WTC11 (cell line): Measurements from ENCODE around the gene ACO2. TPM values are rescaled to one million over a fixed set of nuclear protein-coding genes. Genes with fewer than 3 reads are reported as not detected.

Source experiments
- ATAC-seq: fragments of 200-7000 bp; cut with Tn5 transposase; 2 replicates; pipeline ENCODE4 v1.10.0; 2021; ENCODE audit warnings: mild to moderate bottlenecking, moderate library complexity
- CTCF ChIA-PET: fragments of 300-600 bp; sonication (Branson Sonifier 250); formaldehyde crosslinking; loops from one replicate; lab custom pipeline; 2021; ENCODE audit warnings: antibody characterized with exemption; lab: Charles Lee
- POLR2A ChIA-PET: fragments of 350-600 bp; sonication (Branson Sonifier 250); formaldehyde crosslinking; loops from one replicate; lab custom pipeline; 2021; ENCODE audit warnings: antibody characterized with exemption; lab: Charles Lee
- DNase-seq: peaks from one replicate; pipeline ENCODE4 v3.0.0; 2021; ENCODE audit warnings: low spot score
- H3K27ac Mint-ChIP-seq: 2 replicates; pipeline ENCODE4 v1.8.0; 2021; ENCODE audit warnings: mixed read lengths
- H3K27me3 Mint-ChIP-seq: 2 replicates; pipeline ENCODE4 v1.8.0; 2021; ENCODE audit warnings: low read depth, mild to moderate bottlenecking, moderate library complexity, mixed read lengths
- H3K36me3 Mint-ChIP-seq: 2 replicates; pipeline ENCODE4 v1.8.0; 2021; ENCODE audit warnings: mixed read lengths
- H3K4me1 Mint-ChIP-seq: 2 replicates; pipeline ENCODE4 v1.8.0; 2022; ENCODE audit warnings: mixed read lengths
- H3K4me3 Mint-ChIP-seq: 2 replicates; pipeline ENCODE4 v1.8.0; 2021; ENCODE audit warnings: mild to moderate bottlenecking, moderate library complexity, mixed read lengths
- H3K9me3 Mint-ChIP-seq: 2 replicates; pipeline ENCODE4 v1.8.0; 2021; ENCODE audit warnings: mixed read lengths
- AR ChIP-seq: fragments of 250-450 bp; sonication (Bioruptor Pico); IDR thresholded peaks from 2 replicates; pipeline ENCODE4 v1.9.0; 2021; ENCODE audit warnings: mild to moderate bottlenecking
- ATF1 ChIP-seq: sonication (generic); formaldehyde crosslinking; IDR thresholded peaks from 2 replicates; pipeline ENCODE4 v1.8.1; 2023; ENCODE audit warnings: mild to moderate bottlenecking, moderate library complexity, missing genetic modification reagents
- CDX4 ChIP-seq: fragments of 250-450 bp; sonication (Bioruptor Pico); IDR thresholded peaks from 2 replicates; pipeline ENCODE4 v1.9.0; 2021; ENCODE audit warnings: moderate library complexity, mild to moderate bottlenecking, inconsistent platforms, borderline replicate concordance
- EMX1 ChIP-seq: fragments of 250-450 bp; sonication (Bioruptor Pico); IDR thresholded peaks from 2 replicates; pipeline ENCODE4 v1.8.0; 2021; ENCODE audit warnings: mild to moderate bottlenecking
- ESRRA ChIP-seq: sonication (generic); formaldehyde crosslinking; IDR thresholded peaks from 2 replicates; pipeline ENCODE4 v1.8.1; 2022; ENCODE audit warnings: mild to moderate bottlenecking, missing genetic modification reagents, borderline replicate concordance
- ETV6 ChIP-seq: sonication (generic); formaldehyde crosslinking; IDR thresholded peaks from 2 replicates; pipeline ENCODE4 v1.8.1; 2022; ENCODE audit warnings: mild to moderate bottlenecking, missing genetic modification reagents
- GABPB1 ChIP-seq: sonication (generic); formaldehyde crosslinking; IDR thresholded peaks from 2 replicates; pipeline ENCODE4 v1.8.1; 2023; ENCODE audit warnings: mild to moderate bottlenecking, missing genetic modification reagents
- GTF2I ChIP-seq: fragments of 250-450 bp; sonication (Bioruptor Pico); conservative IDR thresholded peaks from 2 replicates; pipeline ENCODE4 v1.4.0; 2021; ENCODE audit warnings: mild to moderate bottlenecking
- IRF2 ChIP-seq: sonication (generic); formaldehyde crosslinking; IDR thresholded peaks from 2 replicates; pipeline ENCODE4 v1.8.0; 2022; ENCODE audit warnings: low read depth, missing genetic modification reagents, borderline replicate concordance
- KAT7 ChIP-seq: sonication (generic); formaldehyde crosslinking; IDR thresholded peaks from 2 replicates; pipeline ENCODE4 v1.8.1; 2023; ENCODE audit warnings: missing genetic modification reagents, mild to moderate bottlenecking, borderline replicate concordance
- RELA ChIP-seq: sonication (generic); formaldehyde crosslinking; IDR thresholded peaks from 2 replicates; pipeline ENCODE4 v1.8.1; 2022; ENCODE audit warnings: missing genetic modification reagents, mild to moderate bottlenecking, borderline replicate concordance
- SMAD4 ChIP-seq: sonication (generic); formaldehyde crosslinking; IDR thresholded peaks from 2 replicates; pipeline ENCODE4 v1.8.0; 2022; ENCODE audit warnings: mild to moderate bottlenecking, missing genetic modification reagents
- STAT6 ChIP-seq: sonication (generic); formaldehyde crosslinking; conservative IDR thresholded peaks from 2 replicates; pipeline ENCODE4 v1.8.1; 2023; ENCODE audit warnings: mild to moderate bottlenecking, low read depth, missing genetic modification reagents, moderate library complexity
- TP53 ChIP-seq: sonication (generic); formaldehyde crosslinking; IDR thresholded peaks from 2 replicates; pipeline ENCODE4 v1.8.1; 2023; ENCODE audit warnings: mild to moderate bottlenecking, missing genetic modification reagents
- ZMAT4 ChIP-seq: fragments of 250-450 bp; sonication (Bioruptor Pico); IDR thresholded peaks from 2 replicates; pipeline ENCODE4 v1.9.0; 2021; ENCODE audit warnings: mild to moderate bottlenecking
- ZNF232 ChIP-seq: sonication (generic); formaldehyde crosslinking; IDR thresholded peaks from 2 replicates; pipeline ENCODE4 v1.8.0; 2022; ENCODE audit warnings: mild to moderate bottlenecking, missing genetic modification reagents
- total RNA-seq: library from RNA; stranded (reverse); gene quantifications from 3 replicates; pipeline ENCODE4 v1.2.3, GENCODE V29; 2021
- TF ChIP-seq, protein P1 (sequence below): sonication (generic); formaldehyde crosslinking; IDR thresholded peaks from 2 replicates; pipeline ENCODE4 v1.8.1; 2022; ENCODE audit warnings: missing genetic modification reagents, borderline replicate concordance
- TF ChIP-seq, protein P2 (sequence below): sonication (generic); formaldehyde crosslinking; IDR thresholded peaks from 2 replicates; pipeline ENCODE4 v1.8.1; 2023; ENCODE audit warnings: mild to moderate bottlenecking, missing genetic modification reagents

ACO2 gene
- total RNA-seq, 1 experiment from 2014 or later, result 104 TPM

DNA sequence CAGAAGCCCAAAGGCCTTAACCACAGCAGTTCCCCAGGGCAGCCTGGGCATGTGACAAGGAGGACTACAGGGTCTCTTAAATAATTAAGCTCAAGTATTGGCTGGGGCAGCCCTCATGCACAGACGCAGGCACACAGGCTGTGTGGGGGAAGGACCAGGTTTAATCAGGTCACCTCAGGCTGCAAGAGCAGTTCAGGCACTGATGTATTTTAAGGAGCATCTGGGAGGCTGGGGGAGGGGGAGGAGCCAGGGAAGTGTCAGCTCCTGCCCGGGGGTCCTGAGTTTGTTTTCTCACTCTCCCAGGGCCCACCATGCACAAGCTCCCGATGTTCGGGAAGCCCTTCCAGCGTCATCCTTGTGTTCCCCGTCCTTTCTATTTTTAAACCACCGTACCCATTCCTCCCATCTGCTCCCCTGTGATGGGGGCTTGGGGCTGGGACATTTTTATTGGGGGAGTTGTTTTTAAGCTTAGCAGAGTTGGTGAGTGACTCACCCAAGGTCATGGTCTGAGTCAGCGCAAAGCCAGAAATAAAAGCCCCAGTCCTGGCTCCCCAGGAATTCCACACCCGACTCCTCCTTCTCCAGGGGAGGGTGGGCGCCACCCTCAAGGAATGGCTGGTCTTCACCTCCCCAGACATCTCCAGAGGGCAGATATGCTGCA, 94.3 kb downstream of the ACO2 start:
- CTCF ChIA-PET, result interaction anchor here (0.8 to 1.9 kb wide), 10 partner anchors 14 to 104 kb away, joined by 3 to 9 read pairs (median 4); partner anchors contain the start of genes DESI1, PMM1 and XRCC6
- Mint-ChIP-seq H3K27ac (no peak overlapping the region), H3K36me3 (no peaks in the 10 kb centered on the region), H3K4me1 (peaks cover 35% of the 10 kb centered on the region), H3K9me3 (no peaks in the 10 kb centered on the region), H3K4me3 (no peak overlapping the region), H3K27me3 (no peaks in the 10 kb centered on the region)
- POLR2A ChIA-PET, result no interaction called here
- no peak for TF ChIP-seq GTF2I
- TF ChIP-seq SMAD4 (CRISPR knock-in tag), result no peak
- no peak for TF ChIP-seq ATF1 (CRISPR knock-in tag)
- no peak for TF ChIP-seq TP53 (CRISPR knock-in tag)
- TF ChIP-seq KAT7, result no peak
- TF ChIP-seq, protein P1, sequence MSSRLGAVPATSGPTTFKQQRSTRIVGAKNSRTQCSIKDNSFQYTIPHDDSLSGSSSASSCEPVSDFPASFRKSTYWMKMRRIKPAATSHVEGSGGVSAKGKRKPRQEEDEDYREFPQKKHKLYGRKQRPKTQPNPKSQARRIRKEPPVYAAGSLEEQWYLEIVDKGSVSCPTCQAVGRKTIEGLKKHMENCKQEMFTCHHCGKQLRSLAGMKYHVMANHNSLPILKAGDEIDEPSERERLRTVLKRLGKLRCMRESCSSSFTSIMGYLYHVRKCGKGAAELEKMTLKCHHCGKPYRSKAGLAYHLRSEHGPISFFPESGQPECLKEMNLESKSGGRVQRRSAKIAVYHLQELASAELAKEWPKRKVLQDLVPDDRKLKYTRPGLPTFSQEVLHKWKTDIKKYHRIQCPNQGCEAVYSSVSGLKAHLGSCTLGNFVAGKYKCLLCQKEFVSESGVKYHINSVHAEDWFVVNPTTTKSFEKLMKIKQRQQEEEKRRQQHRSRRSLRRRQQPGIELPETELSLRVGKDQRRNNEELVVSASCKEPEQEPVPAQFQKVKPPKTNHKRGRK (CRISPR knock-in tag), result no peak
- TF ChIP-seq RELA (CRISPR knock-in tag), result no peak
- TF ChIP-seq AR, result no peak
- TF ChIP-seq GABPB1 (CRISPR knock-in tag), result no peak
- no peak for TF ChIP-seq EMX1 (CRISPR knock-in tag)
- TF ChIP-seq IRF2, result no peak
- ATAC-seq (no peak; the same call in 1 of the 2 replicates), DNase-seq (no peak)

DNA sequence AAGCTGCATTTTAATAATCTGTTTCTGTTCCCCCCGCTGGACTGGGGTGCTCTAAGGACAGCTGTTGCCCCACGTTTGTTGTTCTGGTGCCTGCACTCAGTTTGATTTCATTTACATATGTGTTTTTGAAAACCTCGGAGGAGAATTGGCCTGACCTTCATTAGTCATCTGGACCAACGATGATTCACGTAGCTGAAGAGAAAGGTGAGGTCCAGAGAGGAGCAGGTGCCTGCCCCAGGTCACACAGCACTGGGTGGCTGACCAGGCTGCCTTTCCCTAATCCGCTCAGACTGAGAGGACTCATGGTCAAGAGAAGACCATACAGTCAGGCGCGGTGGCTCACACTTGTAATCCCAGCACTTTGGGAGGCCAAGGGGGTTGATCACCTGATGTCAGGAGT, 95.6 kb downstream of the ACO2 start:
- Mint-ChIP-seq H3K27me3 (peaks cover 5% of the 10 kb centered on the region; the same call in 1 of the 2 replicates), H3K27ac (no peak overlapping the region), H3K4me3 (no peak overlapping the region), H3K9me3 (no peaks in the 10 kb centered on the region), H3K4me1 (peaks cover 35% of the 10 kb centered on the region), H3K36me3 (no peaks in the 10 kb centered on the region)
- TF ChIP-seq STAT6 (no peak), ESRRA (CRISPR knock-in tag) (no peak), ZMAT4 (CRISPR knock-in tag) (no peak), ZNF232 (CRISPR knock-in tag) (no peak), CDX4 (CRISPR knock-in tag) (no peak), ETV6 (CRISPR knock-in tag) (no peak)
- TF ChIP-seq, protein P2, sequence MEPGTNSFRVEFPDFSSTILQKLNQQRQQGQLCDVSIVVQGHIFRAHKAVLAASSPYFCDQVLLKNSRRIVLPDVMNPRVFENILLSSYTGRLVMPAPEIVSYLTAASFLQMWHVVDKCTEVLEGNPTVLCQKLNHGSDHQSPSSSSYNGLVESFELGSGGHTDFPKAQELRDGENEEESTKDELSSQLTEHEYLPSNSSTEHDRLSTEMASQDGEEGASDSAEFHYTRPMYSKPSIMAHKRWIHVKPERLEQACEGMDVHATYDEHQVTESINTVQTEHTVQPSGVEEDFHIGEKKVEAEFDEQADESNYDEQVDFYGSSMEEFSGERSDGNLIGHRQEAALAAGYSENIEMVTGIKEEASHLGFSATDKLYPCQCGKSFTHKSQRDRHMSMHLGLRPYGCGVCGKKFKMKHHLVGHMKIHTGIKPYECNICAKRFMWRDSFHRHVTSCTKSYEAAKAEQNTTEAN (CRISPR knock-in tag), result no peak
- DNase-seq, result no peak
- CTCF ChIA-PET, result interaction anchor here (1.1 to 4.3 kb wide), 4 partner anchors 13 to 47 kb away, joined by 3 to 28 read pairs (median 4); no protein-coding TSS in a partner anchor
- no peak for ATAC-seq
- POLR2A ChIA-PET, result no interaction called here
